ENCODE measurements around the gene JMJD8.

Gene JMJD8

GRCh38 chr16:700684-701584, 16.8 kb upstream of the JMJD8 start:
- Histone ChIP-seq H3K4me3 (ENCODE audit: insufficient read depth, low read length, poor library complexity, severe bottlenecking) (no peak overlapping the region), H3K27me3 (ENCODE audit: low read length) (no peaks in the 10 kb centered on the region), H3K4me2 (ENCODE audit: low read depth, low read length, poor library complexity, severe bottlenecking) (no peak overlapping the region), H3K79me2 (ENCODE audit: insufficient read depth, low read length) (no peaks in the 10 kb centered on the region), H3K9ac (ENCODE audit: low read length) (no peak overlapping the region), H4K20me1 (ENCODE audit: low read depth, low read length) (no peaks in the 10 kb centered on the region), H2AFZ (ENCODE audit: low read depth, low read length, severe bottlenecking) (no peak overlapping the region), H3K36me3 (ENCODE audit: low read length) (no peaks in the 10 kb centered on the region), H3K9me2 (replicated peaks; ENCODE audit: insufficient read depth, low read length) (no peaks in the 10 kb centered on the region), H3K27ac (ENCODE audit: low read depth, low read length) (no peak overlapping the region), H3K9me3 (ENCODE audit: insufficient read depth, low read length) (no peaks in the 10 kb centered on the region), H3F3A (ENCODE audit: insufficient read depth) (no peaks in the 10 kb centered on the region)
- TF ChIP-seq EZH2phosphoT487 (conservative IDR thresholded peaks at IDR 0.05; ENCODE audit: low read length) (no peak), CTCF (IDR thresholded peaks at IDR 0.05; ENCODE audit: insufficient read depth, low read length, poor library complexity, severe bottlenecking) (no peak)

GRCh38 chr16:698911-699671, 15.0 kb upstream of the JMJD8 start:
- Histone ChIP-seq H4K20me1 (ENCODE audit: low read depth, low read length) (no peaks in the 10 kb centered on the region), H3K27ac (ENCODE audit: low read depth, low read length) (no peak overlapping the region), H3K9ac (ENCODE audit: low read length) (no peak overlapping the region), H3K4me3 (ENCODE audit: insufficient read depth, low read length, poor library complexity, severe bottlenecking) (no peak overlapping the region), H3K4me2 (ENCODE audit: low read depth, low read length, poor library complexity, severe bottlenecking) (no peak overlapping the region), H3K36me3 (ENCODE audit: low read length) (no peaks in the 10 kb centered on the region), H3K79me2 (ENCODE audit: insufficient read depth, low read length) (no peaks in the 10 kb centered on the region), H3K9me3 (ENCODE audit: insufficient read depth, low read length) (no peaks in the 10 kb centered on the region), H3F3A (ENCODE audit: insufficient read depth) (no peaks in the 10 kb centered on the region), H3K9me2 (replicated peaks; ENCODE audit: insufficient read depth, low read length) (no peaks in the 10 kb centered on the region), H2AFZ (ENCODE audit: low read depth, low read length, severe bottlenecking) (no peak overlapping the region), H3K27me3 (ENCODE audit: low read length) (no peaks in the 10 kb centered on the region)
- TF ChIP-seq CTCF (IDR thresholded peaks at IDR 0.05; ENCODE audit: insufficient read depth, low read length, poor library complexity, severe bottlenecking) (no peak), EZH2phosphoT487 (conservative IDR thresholded peaks at IDR 0.05; ENCODE audit: low read length) (no peak)

GRCh38 chr16:695355-696089, 11.4 kb upstream of the JMJD8 start:
- H3K27me3 ChIP-seq (ENCODE audit: low read length), result no peaks in the 10 kb centered on the region
- no peaks in the 10 kb centered on the region for H3K9me3 ChIP-seq (ENCODE audit: insufficient read depth, low read length)
- no peaks in the 10 kb centered on the region for H3K36me3 ChIP-seq (ENCODE audit: low read length)
- no peak overlapping the region for H2AFZ ChIP-seq (ENCODE audit: low read depth, low read length, severe bottlenecking)
- no peaks in the 10 kb centered on the region for H4K20me1 ChIP-seq (ENCODE audit: low read depth, low read length)
- no peak overlapping the region for H3K27ac ChIP-seq (ENCODE audit: low read depth, low read length)
- no peak for TF ChIP-seq EZH2phosphoT487 (conservative IDR thresholded peaks at IDR 0.05; ENCODE audit: low read length)
- no peak for TF ChIP-seq CTCF (IDR thresholded peaks at IDR 0.05; ENCODE audit: insufficient read depth, low read length, poor library complexity, severe bottlenecking)
- H3K9ac ChIP-seq (ENCODE audit: low read length), result no peak overlapping the region
- no peaks in the 10 kb centered on the region for H3K79me2 ChIP-seq (ENCODE audit: insufficient read depth, low read length)
- H3K4me2 ChIP-seq (ENCODE audit: low read depth, low read length, poor library complexity, severe bottlenecking), result peak overlapping the region; percentile 41
- H3F3A ChIP-seq (ENCODE audit: insufficient read depth), result 0 out of 2 replicates have a peak, but pooled peaks cover 3% of the 10 kb centered on the region
- H3K9me2 ChIP-seq (replicated peaks; ENCODE audit: insufficient read depth, low read length), result no peaks in the 10 kb centered on the region
- H3K4me3 ChIP-seq (ENCODE audit: insufficient read depth, low read length, poor library complexity, severe bottlenecking), result no peak overlapping the region

Measured in SU-DHL-6 (cell line).